ENCODE data around the gene NPHP1. TPM values are rescaled to one million over a fixed set of nuclear protein-coding genes. Genes with fewer than 3 reads are reported as not detected.

The NPHP1 gene
- total and polyA plus RNA-seq, 2 of the 4 experiments (the other 2 are of a cell fraction), result 1.8 to 2.5 TPM

DNA sequence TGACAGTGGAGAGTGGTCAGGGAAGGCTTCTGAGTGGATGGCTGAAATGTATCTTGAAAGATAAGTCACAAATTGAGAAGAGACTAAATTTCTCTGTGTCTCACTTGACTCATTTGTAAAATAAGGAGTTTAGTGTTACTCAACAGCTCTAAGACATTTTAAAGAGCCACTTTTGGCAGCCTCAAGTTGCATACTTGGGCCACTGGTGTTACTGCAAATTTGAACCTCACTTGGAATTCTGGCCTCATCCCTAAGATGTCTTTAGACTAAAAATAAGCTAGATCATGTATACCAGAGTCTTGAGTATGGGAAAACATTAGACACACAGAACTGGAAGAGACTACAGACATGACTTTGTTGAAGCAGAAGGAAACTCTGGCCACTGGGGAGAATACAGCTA lies 12.0 kb upstream of the NPHP1 start:
- Histone ChIP-seq H3K56ac (ENCODE audit: extremely low read depth, insufficient read depth, low read length) (no peak overlapping the region), H2BK20ac (ENCODE audit: low read depth, low read length) (no peak overlapping the region), H2BK15ac (ENCODE audit: low read depth, low read length) (no peak overlapping the region), H2AFZ (replicated peaks; ENCODE audit: low read length, poor library complexity) (no peak overlapping the region), H3K14ac (replicated peaks; ENCODE audit: low read depth, low read length) (no peak overlapping the region), H4K20me1 (ENCODE audit: insufficient read depth, low read length) (no peaks in the 10 kb centered on the region), H3K9ac (ENCODE audit: low read depth, low read length) (no peak overlapping the region), H2AK5ac (ENCODE audit: low read depth, low read length) (no peak overlapping the region), H3K9me3 (ENCODE audit: control insufficient read depth, insufficient read depth, low read length) (no peaks in the 10 kb centered on the region), H3K18ac (ENCODE audit: low read depth, low read length) (no peak overlapping the region), H3K27ac (ENCODE audit: insufficient read depth, low read length) (no peak overlapping the region), H3K4me1 (ENCODE audit: control insufficient read depth, insufficient read depth, low read length) (no peaks in the 10 kb centered on the region), H3K23ac (ENCODE audit: low read depth, low read length) (no peak overlapping the region), H4K8ac (ENCODE audit: low read depth in 2 of 2, low read length in 2 of 2) (no peak overlapping the region), H4K5ac (ENCODE audit: low read depth, low read length) (no peak overlapping the region), H2BK120ac (ENCODE audit: low read depth, low read length) (no peak overlapping the region), H4K91ac (ENCODE audit: insufficient read depth, low read depth, low read length) (no peak overlapping the region), H3K79me1 (ENCODE audit: low read depth in 1 of 2, low read length in 2 of 2) (peaks cover 0 to 9% of the 10 kb centered on the region in 2 experiments; a peak in 3 of 4 replicates), H2AK9ac (replicated peaks; ENCODE audit: low read depth, low read length, poor library complexity) (no peak overlapping the region), H3K9me1 (ENCODE audit: insufficient read depth, low read length) (no peaks in the 10 kb centered on the region), H3K4me2 (ENCODE audit: low read depth, low read length) (no peak overlapping the region), H3K4ac (ENCODE audit: low read depth, low read length) (no peak overlapping the region), H2BK5ac (ENCODE audit: low read depth, low read length, poor library complexity, severe bottlenecking) (no peak overlapping the region), H3K36me3 (ENCODE audit: control insufficient read depth, insufficient read depth, low read length) (no peaks in the 10 kb centered on the region), H3K4me3 (ENCODE audit: insufficient read depth, low read depth, low read length) (no peak overlapping the region), H3K27me3 (ENCODE audit: control insufficient read depth, insufficient read depth, low read length) (peaks cover 27% of the 10 kb centered on the region)
- dilution Hi-C loops (cut with HindIII; ENCODE audit: low sequenced_read_pairs, unreplicated experiment), result no loop called here
- no peak for DNase-seq
- in situ Hi-C loops (cut with MboI; ENCODE audit: low sequenced_read_pairs), result no loop called here
- TF ChIP-seq FOS (IDR thresholded peaks at IDR 0.05; ENCODE audit: low read depth, low read length), result no peak
- TF ChIP-seq, protein P1, sequence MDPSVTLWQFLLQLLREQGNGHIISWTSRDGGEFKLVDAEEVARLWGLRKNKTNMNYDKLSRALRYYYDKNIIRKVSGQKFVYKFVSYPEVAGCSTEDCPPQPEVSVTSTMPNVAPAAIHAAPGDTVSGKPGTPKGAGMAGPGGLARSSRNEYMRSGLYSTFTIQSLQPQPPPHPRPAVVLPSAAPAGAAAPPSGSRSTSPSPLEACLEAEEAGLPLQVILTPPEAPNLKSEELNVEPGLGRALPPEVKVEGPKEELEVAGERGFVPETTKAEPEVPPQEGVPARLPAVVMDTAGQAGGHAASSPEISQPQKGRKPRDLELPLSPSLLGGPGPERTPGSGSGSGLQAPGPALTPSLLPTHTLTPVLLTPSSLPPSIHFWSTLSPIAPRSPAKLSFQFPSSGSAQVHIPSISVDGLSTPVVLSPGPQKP (IDR thresholded peaks at IDR 0.05; ENCODE audit: borderline replicate concordance, low read depth, low read length), result no peak
- TF ChIP-seq POLR2A (IDR thresholded peaks at IDR 0.05; ENCODE audit: low read depth, low read length), result no peak
- TF ChIP-seq RFX5 (IDR thresholded peaks at IDR 0.05; ENCODE audit: low read depth, low read length), result no peak
- TF ChIP-seq CHD1 (IDR thresholded peaks at IDR 0.05; ENCODE audit: low read depth, low read length), result no peak
- TF ChIP-seq, protein P2, sequence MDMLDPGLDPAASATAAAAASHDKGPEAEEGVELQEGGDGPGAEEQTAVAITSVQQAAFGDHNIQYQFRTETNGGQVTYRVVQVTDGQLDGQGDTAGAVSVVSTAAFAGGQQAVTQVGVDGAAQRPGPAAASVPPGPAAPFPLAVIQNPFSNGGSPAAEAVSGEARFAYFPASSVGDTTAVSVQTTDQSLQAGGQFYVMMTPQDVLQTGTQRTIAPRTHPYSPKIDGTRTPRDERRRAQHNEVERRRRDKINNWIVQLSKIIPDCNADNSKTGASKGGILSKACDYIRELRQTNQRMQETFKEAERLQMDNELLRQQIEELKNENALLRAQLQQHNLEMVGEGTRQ (IDR thresholded peaks at IDR 0.05; ENCODE audit: low read depth, low read length), result no peak
- TF ChIP-seq MAFK (IDR thresholded peaks at IDR 0.05; ENCODE audit: low read depth, low read length), result no peak
- TF ChIP-seq SMC3 (IDR thresholded peaks at IDR 0.05; ENCODE audit: low read depth, low read length), result no peak
- TF ChIP-seq, protein P3, sequence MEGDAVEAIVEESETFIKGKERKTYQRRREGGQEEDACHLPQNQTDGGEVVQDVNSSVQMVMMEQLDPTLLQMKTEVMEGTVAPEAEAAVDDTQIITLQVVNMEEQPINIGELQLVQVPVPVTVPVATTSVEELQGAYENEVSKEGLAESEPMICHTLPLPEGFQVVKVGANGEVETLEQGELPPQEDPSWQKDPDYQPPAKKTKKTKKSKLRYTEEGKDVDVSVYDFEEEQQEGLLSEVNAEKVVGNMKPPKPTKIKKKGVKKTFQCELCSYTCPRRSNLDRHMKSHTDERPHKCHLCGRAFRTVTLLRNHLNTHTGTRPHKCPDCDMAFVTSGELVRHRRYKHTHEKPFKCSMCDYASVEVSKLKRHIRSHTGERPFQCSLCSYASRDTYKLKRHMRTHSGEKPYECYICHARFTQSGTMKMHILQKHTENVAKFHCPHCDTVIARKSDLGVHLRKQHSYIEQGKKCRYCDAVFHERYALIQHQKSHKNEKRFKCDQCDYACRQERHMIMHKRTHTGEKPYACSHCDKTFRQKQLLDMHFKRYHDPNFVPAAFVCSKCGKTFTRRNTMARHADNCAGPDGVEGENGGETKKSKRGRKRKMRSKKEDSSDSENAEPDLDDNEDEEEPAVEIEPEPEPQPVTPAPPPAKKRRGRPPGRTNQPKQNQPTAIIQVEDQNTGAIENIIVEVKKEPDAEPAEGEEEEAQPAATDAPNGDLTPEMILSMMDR (conservative IDR thresholded peaks at IDR 0.05; ENCODE audit: low read depth, low read length), result no peak
- TF ChIP-seq BHLHE40 (IDR thresholded peaks at IDR 0.05; ENCODE audit: low read depth, low read length), result no peak
- TF ChIP-seq RCOR1 (IDR thresholded peaks at IDR 0.05; ENCODE audit: insufficient replicate concordance, low read length), result no peak
- POLR2A ChIA-PET (ENCODE audit: unreplicated experiment), result no interaction called here
- intact Hi-C loops (cut with micrococcal nuclease), result no loop called here
- BruUV-seq (replicated peaks), result no TSS peak
- ATAC-seq (ENCODE audit: low read depth), result no peak
- CTCF ChIA-PET, result no interaction called here
